Measurements from ENCODE around the gene SGSM2. TPM values are rescaled to one million over a fixed set of nuclear protein-coding genes. Genes with fewer than 3 reads are reported as not detected.

SGSM2 gene
- total and polyA plus RNA-seq, 2 donors (not counting 1 experiment from before 2014, with no cell fraction given), result 139 to 181 TPM

DNA sequence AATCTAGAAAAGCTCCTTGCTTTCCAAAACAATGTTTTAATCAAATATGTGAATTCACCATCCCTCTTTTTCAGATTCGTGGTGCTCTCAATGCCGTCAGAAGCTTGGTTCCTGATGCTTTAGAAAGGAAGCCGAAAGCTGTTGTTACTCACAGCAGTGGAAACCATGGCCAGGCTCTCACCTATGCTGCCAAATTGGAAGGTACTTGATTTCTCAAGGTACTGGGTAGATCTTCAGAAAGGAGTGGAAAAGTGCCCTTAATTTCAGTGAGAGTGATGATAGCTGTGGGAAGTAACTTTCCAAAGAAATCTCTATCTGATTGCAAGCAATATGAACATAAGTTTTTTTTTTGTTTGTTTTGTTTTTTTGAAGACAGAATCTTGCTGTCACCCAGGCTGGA, 19.5 kb upstream of the SGSM2 start:
- H3K27me3 Mint-ChIP-seq, result no peaks in the 10 kb centered on the region
- POLR2A ChIA-PET, result interaction anchor here (1.2 kb wide), 1 partner anchor 16 kb away, joined by 4 read pairs; no protein-coding TSS in a partner anchor
- CTCF ChIA-PET, result no interaction called here
- no peak overlapping the region for H3K27ac Mint-ChIP-seq
- intact Hi-C loops (cut with micrococcal nuclease), result no loop called here
- H3K9ac ChIP-seq (ENCODE audit: low read length), result no peak overlapping the region
- H3K4me3 ChIP-seq (ENCODE audit: control extremely low read depth in 1 of 5, extremely low read depth in 1 of 5, insufficient read depth in 1 of 5, low read depth in 2 of 5, low read length in 4 of 5), result no peak overlapping the region
- WGBS (ENCODE audit: insufficient coverage), result 100% methylated on average over 2 of the region's 3 CpGs
- H3K4me1 Mint-ChIP-seq, result no peaks in the 10 kb centered on the region
- no peaks in the 10 kb centered on the region for H3K9me3 Mint-ChIP-seq (ENCODE audit: insufficient read depth)
- no peak overlapping the region for H3K4me2 ChIP-seq (replicated peaks; ENCODE audit: low read depth, low read length, poor library complexity, severe bottlenecking)
- H3K27ac ChIP-seq (ENCODE audit: low read length in 2 of 2), result no peak overlapping the region
- H4K20me1 ChIP-seq (ENCODE audit: control insufficient read depth, insufficient read depth, low read length, poor library complexity, severe bottlenecking), result no peaks in the 10 kb centered on the region
- ATAC-seq (ENCODE audit: low read depth) (no peak), DNase-seq (no peak)
- H2AFZ ChIP-seq (ENCODE audit: insufficient read depth, low read depth, low read length, poor library complexity, severe bottlenecking), result no peak overlapping the region
- H3K4me1 ChIP-seq (ENCODE audit: control insufficient read depth in 2 of 2, insufficient read depth in 2 of 2, low read length in 2 of 2), result no peaks in the 10 kb centered on the region
- no peak overlapping the region for H3K4me3 Mint-ChIP-seq
- H3K27me3 ChIP-seq (replicated peaks in 1 of 4; ENCODE audit: control extremely low read depth in 1 of 4, control insufficient read depth in 3 of 4, insufficient read depth in 4 of 4, low read length in 3 of 4), result no peaks in the 10 kb centered on the region
- no peaks in the 10 kb centered on the region for H3K79me2 ChIP-seq (ENCODE audit: control insufficient read depth, insufficient read depth, low read length)
- H3K9me3 ChIP-seq (ENCODE audit: control extremely low read depth in 1 of 3, control insufficient read depth in 2 of 3, insufficient read depth in 1 of 3, low read length in 2 of 3), result no peaks in the 10 kb centered on the region
- no peak for TF ChIP-seq EZH2 (IDR thresholded peaks at IDR 0.05; ENCODE audit: borderline replicate concordance, insufficient read depth, low read depth, low read length, poor library complexity, severe bottlenecking)
- TF ChIP-seq, protein P1, sequence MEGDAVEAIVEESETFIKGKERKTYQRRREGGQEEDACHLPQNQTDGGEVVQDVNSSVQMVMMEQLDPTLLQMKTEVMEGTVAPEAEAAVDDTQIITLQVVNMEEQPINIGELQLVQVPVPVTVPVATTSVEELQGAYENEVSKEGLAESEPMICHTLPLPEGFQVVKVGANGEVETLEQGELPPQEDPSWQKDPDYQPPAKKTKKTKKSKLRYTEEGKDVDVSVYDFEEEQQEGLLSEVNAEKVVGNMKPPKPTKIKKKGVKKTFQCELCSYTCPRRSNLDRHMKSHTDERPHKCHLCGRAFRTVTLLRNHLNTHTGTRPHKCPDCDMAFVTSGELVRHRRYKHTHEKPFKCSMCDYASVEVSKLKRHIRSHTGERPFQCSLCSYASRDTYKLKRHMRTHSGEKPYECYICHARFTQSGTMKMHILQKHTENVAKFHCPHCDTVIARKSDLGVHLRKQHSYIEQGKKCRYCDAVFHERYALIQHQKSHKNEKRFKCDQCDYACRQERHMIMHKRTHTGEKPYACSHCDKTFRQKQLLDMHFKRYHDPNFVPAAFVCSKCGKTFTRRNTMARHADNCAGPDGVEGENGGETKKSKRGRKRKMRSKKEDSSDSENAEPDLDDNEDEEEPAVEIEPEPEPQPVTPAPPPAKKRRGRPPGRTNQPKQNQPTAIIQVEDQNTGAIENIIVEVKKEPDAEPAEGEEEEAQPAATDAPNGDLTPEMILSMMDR (IDR thresholded peaks at IDR 0.05), result no peak
- H3K36me3 ChIP-seq (replicated peaks in 1 of 2; ENCODE audit: control extremely low read depth in 1 of 2, control insufficient read depth in 1 of 2, extremely low read depth in 1 of 2, insufficient read depth in 2 of 2, low read length in 1 of 2), result peaks cover 0 to 6% of the 10 kb centered on the region in 2 experiments

DNA sequence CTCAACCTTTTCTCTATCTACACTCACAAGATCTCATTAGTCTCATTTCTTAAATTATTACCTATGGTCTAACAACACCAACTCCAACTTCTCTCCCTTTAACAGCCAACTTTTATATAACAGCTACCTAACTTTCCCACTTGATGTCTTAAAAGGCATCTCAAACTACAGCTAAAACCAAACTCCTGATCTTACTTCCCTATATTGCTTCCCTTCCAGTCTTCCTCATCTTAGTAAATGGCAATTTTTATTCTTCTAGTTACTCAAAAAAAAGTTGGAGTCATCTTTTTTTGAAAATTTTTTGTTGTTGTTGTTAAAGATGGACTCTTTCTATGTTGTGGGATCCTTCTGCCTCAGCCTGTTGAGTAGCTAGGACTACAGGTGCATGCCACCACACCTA, 18.2 kb upstream of the SGSM2 start:
- no peak for DNase-seq
- Histone ChIP-seq H3K4me1 (ENCODE audit: control insufficient read depth in 2 of 2, insufficient read depth in 2 of 2, low read length in 2 of 2) (no peaks in the 10 kb centered on the region), H3K9me3 (ENCODE audit: control extremely low read depth in 1 of 3, control insufficient read depth in 2 of 3, insufficient read depth in 1 of 3, low read length in 2 of 3) (no peaks in the 10 kb centered on the region), H3K9ac (ENCODE audit: low read length) (no peak overlapping the region), H3K36me3 (replicated peaks in 1 of 2; ENCODE audit: control extremely low read depth in 1 of 2, control insufficient read depth in 1 of 2, extremely low read depth in 1 of 2, insufficient read depth in 2 of 2, low read length in 1 of 2) (peaks cover 0 to 18% of the 10 kb centered on the region in 2 experiments), H2AFZ (ENCODE audit: insufficient read depth, low read depth, low read length, poor library complexity, severe bottlenecking) (no peak overlapping the region), H3K27me3 (replicated peaks in 1 of 4; ENCODE audit: control extremely low read depth in 1 of 4, control insufficient read depth in 3 of 4, insufficient read depth in 4 of 4, low read length in 3 of 4) (no peaks in the 10 kb centered on the region), H3K27ac (ENCODE audit: low read length in 2 of 2) (no peak overlapping the region), H3K4me3 (ENCODE audit: control extremely low read depth in 1 of 5, extremely low read depth in 1 of 5, insufficient read depth in 1 of 5, low read depth in 2 of 5, low read length in 4 of 5) (no peak overlapping the region), H3K4me2 (replicated peaks; ENCODE audit: low read depth, low read length, poor library complexity, severe bottlenecking) (no peak overlapping the region), H4K20me1 (ENCODE audit: control insufficient read depth, insufficient read depth, low read length, poor library complexity, severe bottlenecking) (no peaks in the 10 kb centered on the region), H3K79me2 (ENCODE audit: control insufficient read depth, insufficient read depth, low read length) (no peaks in the 10 kb centered on the region)
- Mint-ChIP-seq H3K27ac (no peak overlapping the region), H3K4me3 (no peak overlapping the region), H3K4me1 (no peaks in the 10 kb centered on the region), H3K27me3 (no peaks in the 10 kb centered on the region), H3K9me3 (ENCODE audit: insufficient read depth) (no peaks in the 10 kb centered on the region)
- no peak for TF ChIP-seq EZH2 (IDR thresholded peaks at IDR 0.05; ENCODE audit: borderline replicate concordance, insufficient read depth, low read depth, low read length, poor library complexity, severe bottlenecking)
- TF ChIP-seq, protein P1 (IDR thresholded peaks at IDR 0.05), result no peak
- ChIA-PET CTCF (no interaction called here), POLR2A (no interaction called here)
- no peak for ATAC-seq (ENCODE audit: low read depth)
- intact Hi-C loops (cut with micrococcal nuclease), result no loop called here
